Lung (tissue), 12 donors: Measurements from ENCODE around the gene MDFI. TPM values are rescaled to one million over a fixed set of nuclear protein-coding genes. Genes with fewer than 3 reads are reported as not detected.
A peak's percentile ranks its signal among the peaks of the same experiment; 100 is the strongest.

Source experiments
- ATAC-seq: fragments of 200-7000 bp; cut with Tn5 transposase; one replicate; pipeline ENCODE4 v1.9.1; 2020; ENCODE audit warnings: moderate number of reproducible peaks; ENCODE audit not compliant: insufficient read depth, low FRiP score
- DNase-seq, 3 donors: peaks; one replicate each; pipeline ENCODE4 v3.0.0-alpha.2; 2013 to 2017
- H3K27ac ChIP-seq, 2 donors: one replicate each; pipeline ENCODE4 v1.5.1; 2013; ENCODE audit warnings: mild to moderate bottlenecking in 2 of 2, moderate library complexity in 2 of 2, control low read depth in 1 of 2, inconsistent platforms in 1 of 2, low read depth in 1 of 2, low read length in 1 of 2
- H3K27me3 ChIP-seq, 3 donors: one replicate each; pipeline ENCODE4 v1.5.1; 2013; ENCODE audit warnings: low read length in 2 of 3; ENCODE audit not compliant: control insufficient read depth in 3 of 3, insufficient read depth in 3 of 3
- H3K36me3 ChIP-seq, 4 donors: one replicate each; pipeline ENCODE4 v1.5.1; 2013; ENCODE audit warnings: low read length in 4 of 4, mild to moderate bottlenecking in 1 of 4, moderate library complexity in 1 of 4; ENCODE audit not compliant: control insufficient read depth in 4 of 4, insufficient read depth in 4 of 4
- H3K4me1 ChIP-seq, 5 donors: one replicate each; pipeline ENCODE4 v1.5.1; 2013; ENCODE audit warnings: low read length in 5 of 5, mild to moderate bottlenecking in 2 of 5, moderate library complexity in 1 of 5; ENCODE audit not compliant: control insufficient read depth in 5 of 5, insufficient read depth in 5 of 5
- H3K4me3 ChIP-seq: one replicate; pipeline ENCODE4 v1.5.1; 2013; ENCODE audit warnings: mild to moderate bottlenecking, control low read depth, moderate library complexity
- H3K9ac ChIP-seq, 2 donors: one replicate each; pipeline ENCODE4 v1.5.1; 2013; ENCODE audit warnings: low read length in 2 of 2, control low read depth in 1 of 2; ENCODE audit not compliant: insufficient read depth in 1 of 2
- H3K9me3 ChIP-seq, 4 donors: one replicate each; pipeline ENCODE4 v1.5.1; 2013; ENCODE audit warnings: low read length in 3 of 4, mild to moderate bottlenecking in 1 of 4, moderate library complexity in 1 of 4; ENCODE audit not compliant: control insufficient read depth in 4 of 4, insufficient read depth in 3 of 4
- CTCF ChIP-seq: IDR thresholded peaks from 2 replicates; pipeline ENCODE4 v1.5.1; 2012; ENCODE audit warnings: mild to moderate bottlenecking; ENCODE audit errors: control extremely low read depth, extremely low read depth
- WGBS, 2 donors: extraction: QIAGEN DNeasy Blood & Tissue Kit; methylation state at CpG; one replicate each; pipeline ENCODE4 v1.1.7; 2013; 5-methylcytosine and 5-hydroxymethylcytosine counted together
- polyA plus RNA-seq, 2 donors: library from polyadenylated mRNA; stranded (reverse); fragments of 200-250 nt; gene quantifications; one replicate each; pipeline ENCODE4 v1.2.1, GENCODE V29; 2013
- total RNA-seq, 2 donors: library from RNA; depleted of rRNA in 1 of 2; stranded (reverse); fragments of >200 nt in 1 of 2; gene quantifications; one replicate each; pipeline ENCODE4 v1.2.1, GENCODE V29; 2014 to 2021
- donor health status: control.
- donor health status: control.
- donor health status: Bipolar disorder and iron deficiency.
- donor health status: healthy.
- donor health status: DM: yes; HTN: yes; CAD: no.

Gene MDFI
- total and polyA plus RNA-seq, 4 donors = 16.4 to 36.4 (median 21.9) TPM

DNA sequence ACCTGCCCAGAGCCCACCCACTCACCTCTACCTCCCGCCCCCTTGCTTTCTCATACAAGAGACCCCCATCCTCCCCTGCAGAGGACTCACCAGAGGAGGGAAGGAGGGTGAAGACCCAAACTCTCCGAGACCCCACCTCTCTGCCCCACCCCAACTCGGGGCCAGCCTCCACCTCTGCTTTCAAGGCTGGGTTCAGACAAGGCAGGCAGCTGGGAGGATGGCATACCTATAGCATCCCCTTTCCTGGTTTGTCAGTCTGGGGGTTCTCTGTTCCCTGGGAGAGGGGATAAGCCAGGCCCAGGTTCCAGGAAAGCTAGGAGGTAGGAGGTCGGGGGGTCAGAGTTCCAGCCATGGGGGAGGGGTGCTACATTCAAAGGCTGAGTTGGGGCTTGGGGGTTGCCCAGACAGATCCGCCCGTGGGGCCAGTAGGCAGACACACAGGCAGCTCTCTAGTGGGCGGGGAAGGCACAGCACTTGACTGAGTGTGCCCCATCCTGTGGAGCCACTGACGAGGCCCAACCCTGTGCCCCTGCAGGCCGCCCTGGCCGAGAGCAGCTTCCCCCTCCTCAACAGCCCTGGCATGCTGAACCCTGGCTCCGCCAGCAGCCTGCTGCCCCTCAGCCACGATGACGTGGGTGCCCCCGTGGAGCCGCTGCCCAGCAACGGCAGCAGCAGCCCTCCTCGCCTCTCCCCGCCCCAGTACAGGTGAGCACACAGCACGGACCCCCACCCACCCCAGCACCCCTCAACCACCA, 40.8 kb upstream of the MDFI start:
- Histone ChIP-seq H3K4me3 (no peak overlapping the region), H3K36me3 (peaks cover 0 to 46% (median 4%) of the 10 kb centered on the region in 4 donors), H3K9me3 (no peaks in the 10 kb centered on the region), H3K9ac (no peak overlapping the region), H3K27me3 (no peaks in the 10 kb centered on the region), H3K27ac (no peak overlapping the region), H3K4me1 (peaks cover 0 to 10% (median 0%) of the 10 kb centered on the region in 5 donors)
- WGBS, 2 donors = 89 to 90% methylated on average over 15 to 19 of the region's 19 CpGs
- TF ChIP-seq CTCF = no peak
- DNase-seq (no peak), ATAC-seq (no peak)

GRCh38 chr6:41598670-41599014, 39.6 kb upstream of the MDFI start:
- no peak for TF ChIP-seq CTCF
- Histone ChIP-seq H3K9me3 (no peaks in the 10 kb centered on the region), H3K27me3 (no peaks in the 10 kb centered on the region), H3K36me3 (peaks cover 0 to 44% (median 4%) of the 10 kb centered on the region in 4 donors), H3K4me1 (peaks cover 0 to 15% (median 0%) of the 10 kb centered on the region in 5 donors), H3K9ac (no peak overlapping the region), H3K4me3 (no peak overlapping the region), H3K27ac (no peak overlapping the region)
- DNase-seq (no peak), ATAC-seq (no peak)
- WGBS, 2 donors = 92 to 93% methylated on average over 7 to 8 of the region's 8 CpGs

DNA sequence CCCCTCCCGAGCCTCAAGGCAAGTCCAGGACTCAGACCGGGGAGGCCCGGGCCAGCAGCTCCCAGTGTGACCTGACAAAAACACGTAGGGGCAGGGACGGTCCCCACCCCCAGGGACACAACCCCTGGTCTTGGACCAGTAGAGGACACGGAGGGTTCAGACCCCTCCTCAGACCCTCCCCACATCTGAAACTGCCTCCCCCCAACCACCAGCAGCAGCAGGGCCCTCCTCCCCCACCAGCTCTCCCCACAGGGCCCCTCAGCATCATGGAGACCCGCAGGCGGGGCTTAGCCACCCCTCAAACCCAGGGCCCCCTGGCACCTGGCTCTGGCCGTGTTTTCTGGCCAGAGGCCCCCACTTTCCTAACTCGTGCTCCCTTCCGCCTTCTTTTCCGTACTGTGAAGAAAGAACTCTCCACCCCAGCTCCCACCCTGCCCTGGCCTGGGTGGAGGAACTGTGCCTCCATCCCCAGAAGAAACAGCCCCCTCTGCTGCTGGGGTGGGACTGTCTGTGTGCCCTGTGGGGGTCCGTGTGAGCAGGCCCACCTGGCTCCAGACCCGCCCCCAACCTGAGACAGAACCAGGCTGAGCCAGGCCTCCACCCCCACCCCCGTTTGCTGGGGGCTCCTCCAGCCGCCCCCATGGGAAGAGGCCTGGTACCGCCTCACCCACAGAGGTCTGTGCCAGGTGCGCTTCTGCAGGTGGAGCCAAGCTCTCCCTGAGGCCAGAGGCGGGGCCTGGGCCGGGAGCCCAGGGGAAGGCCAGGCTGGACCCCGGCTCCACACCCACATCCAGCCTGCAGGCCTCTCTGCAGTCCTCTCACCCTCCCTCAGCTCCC, 39.0 kb upstream of the MDFI start:
- ATAC-seq (no peak), DNase-seq (peak in 1 of 3 donors; percentile 42)
- no peak overlapping the region for H3K9ac ChIP-seq
- H3K27ac ChIP-seq = no peak overlapping the region
- TF ChIP-seq CTCF = no peak
- no peaks in the 10 kb centered on the region for H3K27me3 ChIP-seq
- no peak overlapping the region for H3K4me3 ChIP-seq
- H3K36me3 ChIP-seq = peaks cover 0 to 40% (median 3%) of the 10 kb centered on the region in 4 donors
- 83% methylated on average over 19 to 21 of the region's 21 CpGs for WGBS, 2 donors
- H3K4me1 ChIP-seq = peaks cover 0 to 15% (median 0%) of the 10 kb centered on the region in 5 donors
- no peaks in the 10 kb centered on the region for H3K9me3 ChIP-seq
